Stimulated activated naive CD4-positive, alpha-beta T cell (primary cell): ENCODE measurements around the gene MIA.
"Not testable (repeated sequence)": the region's sequence is repeated elsewhere in the genome, so short reads cannot be mapped to it uniquely, and the experiment has no call there.

Experiments used
- DNase-seq, 6 experiments: peaks; one replicate each; lab custom pipeline; 2025; lab: John Stamatoyannopoulos, UW

The MIA gene

GRCh38 chr19:40774916-40775631, at the start of gene MIA:
MIA (plus strand) TSS chr19:40775521; CDS start chr19:40775543, 22 bp downstream.
- DNase-seq = no peak

DNA sequence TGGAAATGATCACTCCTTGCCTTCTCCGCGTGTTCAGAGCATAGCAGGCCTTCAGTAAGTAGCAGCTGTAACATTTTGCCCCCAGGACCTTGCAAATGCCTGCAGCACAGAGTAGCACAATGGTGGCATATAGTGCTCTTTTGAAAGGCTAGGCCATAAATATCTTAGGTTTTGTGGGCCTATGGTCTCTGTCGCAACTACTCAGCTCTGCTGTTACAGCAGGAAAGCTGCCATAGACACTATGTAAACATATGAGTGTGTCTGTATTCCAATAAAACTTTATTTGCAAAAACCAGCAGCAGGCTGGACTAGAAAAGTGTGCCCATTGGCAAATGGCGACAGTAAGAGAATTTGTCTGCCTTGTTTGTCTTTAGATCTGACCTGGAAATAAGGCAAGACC, 49.0 kb upstream of the MIA start:
- DNase-seq = no peak

GRCh38 chr19:40730065-40730464, 45.3 kb upstream of the MIA start:
- DNase-seq = not testable (repeated sequence)

- not testable (repeated sequence) for DNase-seq
Observed at GRCh38 chr19:40732304-40732703, 43.0 kb upstream of the MIA start.

DNA sequence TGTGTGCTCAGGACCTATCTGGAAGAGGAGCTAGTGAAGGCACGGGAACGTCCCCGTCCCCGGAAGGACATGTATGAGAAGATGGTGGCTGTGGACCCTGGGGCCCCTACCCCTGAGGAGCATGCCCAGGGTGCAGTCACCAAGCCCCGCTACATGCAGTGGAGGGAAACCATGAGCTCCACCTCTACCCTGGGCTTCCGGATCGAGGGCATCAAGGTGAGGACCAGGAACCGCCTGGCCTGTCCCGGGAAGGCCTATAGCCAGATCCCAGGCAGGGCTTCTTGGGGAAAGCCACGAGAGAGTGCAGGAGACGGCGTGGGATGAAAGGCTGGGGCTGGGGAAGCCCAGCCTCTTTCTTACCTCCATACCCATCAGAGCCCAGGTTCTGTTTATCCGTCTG, 42.2 kb upstream of the MIA start:
- no peak for DNase-seq

DNA sequence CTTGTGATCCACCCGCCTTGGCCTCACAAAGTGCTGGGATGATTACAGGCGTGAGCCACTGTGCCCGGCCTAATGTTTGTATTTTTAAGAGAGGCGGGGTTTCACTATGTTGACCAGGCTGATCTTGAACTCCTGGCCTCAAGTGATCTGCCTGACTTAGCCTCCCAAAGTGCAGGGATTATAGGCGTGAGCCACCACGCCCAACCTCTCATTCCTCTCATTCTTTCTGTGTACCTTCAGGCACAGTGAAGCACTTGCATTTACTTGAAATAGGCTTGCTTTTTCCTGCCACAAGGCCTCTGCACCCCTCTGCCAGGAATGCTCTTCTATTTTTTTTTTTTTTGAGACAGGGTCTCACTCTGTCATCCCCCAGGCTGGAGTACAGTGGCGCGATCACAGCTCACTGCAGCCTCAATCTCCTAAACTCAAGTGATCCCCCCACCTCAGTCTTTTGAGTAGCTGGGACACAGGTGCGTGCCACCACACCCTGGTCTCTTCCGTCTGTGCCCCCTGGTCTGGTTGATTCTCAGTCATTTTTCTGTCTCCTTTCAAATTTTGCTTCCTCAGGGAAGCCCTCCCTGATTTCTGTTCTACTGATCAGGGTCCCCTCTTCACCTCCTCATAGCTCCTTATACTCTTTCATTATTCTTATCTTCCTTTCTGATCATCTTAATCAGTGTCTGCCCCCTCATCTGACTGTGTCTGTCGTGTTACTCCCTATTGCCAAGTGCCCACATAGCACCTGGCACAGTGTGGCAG, 40.1 kb upstream of the MIA start:
- no peak for DNase-seq

- DNase-seq = no peak
Observed at GRCh38 chr19:40736661-40737060, 38.7 kb upstream of the MIA start.

DNA sequence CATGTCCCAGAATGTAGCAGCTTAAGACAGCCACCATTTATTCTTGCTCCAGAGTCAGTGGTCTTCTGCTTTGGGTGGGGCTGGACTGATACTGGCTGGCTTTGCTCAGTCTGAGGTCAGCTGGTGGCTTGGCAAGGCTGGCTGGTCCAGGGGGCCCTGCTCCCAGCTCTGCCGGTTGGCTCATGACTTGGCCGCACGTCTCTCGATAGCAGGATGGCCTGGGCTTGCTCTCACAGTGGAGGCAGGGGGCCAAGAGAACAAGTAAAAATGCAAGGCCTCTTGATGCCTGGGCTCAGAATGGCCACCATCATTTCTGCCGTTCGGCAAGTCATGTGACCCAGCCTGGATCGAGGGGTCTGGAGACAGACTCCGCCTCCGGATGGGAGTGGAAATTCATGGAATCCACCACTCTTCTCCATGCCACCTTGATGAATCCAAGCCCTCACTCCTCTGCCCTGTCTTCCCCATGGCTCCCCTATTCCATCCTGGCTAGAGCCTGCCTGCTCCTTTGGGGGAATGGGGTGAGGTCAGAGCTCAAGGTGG, 38.1 kb upstream of the MIA start:
- DNase-seq = no peak

GRCh38 chr19:40739030-40739839, 36.1 kb upstream of the MIA start:
- DNase-seq = no peak

- no peak for DNase-seq
Observed at GRCh38 chr19:40739871-40740703, 35.2 kb upstream of the MIA start.

- DNase-seq = no peak
Observed at GRCh38 chr19:40740747-40741146, 34.6 kb upstream of the MIA start.

DNA sequence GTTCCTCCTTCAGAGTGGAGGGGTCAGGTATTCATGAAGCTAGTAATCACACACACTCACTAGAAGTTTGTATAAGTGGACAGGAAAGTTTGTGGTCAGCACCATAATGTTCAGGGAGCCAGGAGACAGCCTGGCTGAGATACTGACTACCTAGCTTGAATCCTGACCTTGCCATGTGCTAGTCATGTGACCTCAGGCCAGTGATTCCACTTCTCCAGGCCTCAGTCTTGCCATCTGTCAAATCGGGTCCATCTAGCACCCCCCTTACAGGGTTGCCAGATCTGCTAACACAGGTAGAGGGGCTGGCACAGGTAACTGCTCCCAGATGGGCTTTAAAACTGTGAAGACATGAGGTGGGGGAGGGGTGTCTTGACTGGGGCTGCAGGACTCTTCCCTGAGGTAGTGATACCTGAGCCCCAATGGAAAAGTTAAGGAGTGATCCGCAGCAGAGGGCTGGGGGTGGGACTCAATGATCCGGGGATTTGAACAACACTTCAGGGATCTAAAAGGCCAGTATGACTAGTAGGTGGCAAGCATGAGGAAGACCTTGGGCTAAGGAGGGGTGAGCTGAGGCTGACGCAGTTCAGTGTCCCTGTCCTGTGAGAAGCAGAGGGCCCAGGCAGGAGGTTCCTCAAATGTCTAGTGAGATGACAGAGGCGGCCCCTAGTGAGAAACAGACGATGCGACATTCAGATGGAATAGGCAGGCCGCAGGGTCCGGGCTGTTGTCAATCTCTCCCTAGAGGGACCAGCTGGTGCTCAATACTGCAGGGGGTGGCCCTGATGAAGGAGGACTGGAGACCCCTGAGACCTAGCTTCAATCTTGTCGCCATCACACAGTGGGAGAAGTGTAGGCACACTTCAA, 33.6 kb upstream of the MIA start:
- DNase-seq = no peak

DNA sequence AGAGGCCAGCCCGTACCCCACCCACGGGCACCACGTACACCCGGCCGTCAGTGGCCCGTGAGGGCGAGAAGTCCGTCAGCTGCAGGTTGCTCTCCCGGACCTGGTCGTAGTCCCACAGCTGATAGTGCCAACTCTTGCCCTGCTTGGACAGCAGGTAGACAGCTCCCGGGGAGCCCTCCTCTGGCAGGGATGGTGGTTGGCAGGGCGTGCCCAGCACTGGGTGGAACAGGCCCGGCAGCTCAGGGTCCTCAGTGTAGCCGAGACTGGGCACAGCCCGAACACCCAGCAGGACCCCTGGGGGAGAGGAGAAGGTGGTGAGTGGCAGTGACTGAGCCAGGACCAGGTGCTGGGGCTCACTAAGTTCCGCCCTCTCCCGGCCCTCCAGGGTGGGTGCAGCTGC, 32.8 kb upstream of the MIA start:
- no peak for DNase-seq

GRCh38 chr19:40742886-40743285, 32.4 kb upstream of the MIA start:
- DNase-seq = no peak

DNA sequence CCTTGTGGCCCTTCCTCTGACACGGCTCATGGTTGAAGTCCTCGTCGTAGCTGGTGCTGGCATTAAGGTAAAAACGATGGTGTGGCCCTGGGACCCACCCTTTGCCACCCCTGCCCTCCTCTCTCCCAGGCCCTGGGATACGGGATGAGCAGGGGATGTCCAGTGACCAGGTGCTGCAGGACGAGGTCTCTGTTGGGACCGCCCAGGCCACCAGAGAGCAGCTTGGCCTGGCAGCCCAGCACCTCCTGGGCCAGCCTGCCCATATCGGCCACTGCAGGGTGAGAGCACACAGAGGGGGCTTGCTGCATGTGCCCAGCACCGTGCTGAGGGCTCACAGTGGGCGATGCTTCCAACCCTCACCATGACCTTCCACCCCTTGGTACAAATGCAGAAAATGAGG, 31.4 kb upstream of the MIA start:
- DNase-seq = no peak

DNA sequence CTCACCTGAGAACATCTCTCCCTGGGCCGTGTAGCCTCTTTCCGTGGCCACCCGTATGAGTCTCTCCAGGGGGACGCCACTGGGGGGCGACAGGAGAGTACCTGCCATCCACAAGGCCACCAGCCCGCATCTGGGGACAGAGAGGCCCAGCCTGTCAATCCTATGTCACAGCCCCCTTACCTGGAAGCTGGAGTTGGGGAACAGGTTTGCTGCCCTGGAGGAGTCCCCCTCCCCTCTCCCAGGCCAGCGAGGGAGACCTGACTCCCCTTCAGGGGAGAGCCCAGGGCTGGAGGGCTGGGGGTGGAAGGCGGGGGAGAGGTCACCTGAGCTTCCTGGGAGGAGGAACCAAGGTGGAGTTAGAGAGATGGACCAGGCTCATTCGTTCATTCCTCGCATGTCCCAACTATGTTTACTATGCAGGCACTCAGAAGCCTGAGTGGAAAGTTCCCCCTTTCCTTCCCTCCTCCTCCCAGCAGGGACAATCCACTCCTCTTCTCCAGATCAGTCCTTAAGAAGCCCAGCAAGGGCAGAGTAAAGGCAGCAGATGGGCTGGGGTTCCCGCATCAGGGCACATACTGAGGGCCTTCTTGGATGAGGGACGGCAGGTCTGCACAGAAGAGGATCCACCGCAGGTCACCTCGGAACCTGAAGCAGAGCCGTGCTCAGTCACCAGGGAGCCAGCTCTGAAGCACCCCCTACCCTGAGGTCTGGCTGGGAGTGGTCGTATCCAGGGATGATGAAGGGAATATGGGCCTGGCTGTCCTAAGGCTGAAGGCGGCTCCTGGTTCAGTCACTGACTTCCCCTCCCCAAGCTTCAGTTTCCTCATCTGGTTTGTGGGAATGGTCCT, 30.5 kb upstream of the MIA start:
- no peak for DNase-seq

DNA sequence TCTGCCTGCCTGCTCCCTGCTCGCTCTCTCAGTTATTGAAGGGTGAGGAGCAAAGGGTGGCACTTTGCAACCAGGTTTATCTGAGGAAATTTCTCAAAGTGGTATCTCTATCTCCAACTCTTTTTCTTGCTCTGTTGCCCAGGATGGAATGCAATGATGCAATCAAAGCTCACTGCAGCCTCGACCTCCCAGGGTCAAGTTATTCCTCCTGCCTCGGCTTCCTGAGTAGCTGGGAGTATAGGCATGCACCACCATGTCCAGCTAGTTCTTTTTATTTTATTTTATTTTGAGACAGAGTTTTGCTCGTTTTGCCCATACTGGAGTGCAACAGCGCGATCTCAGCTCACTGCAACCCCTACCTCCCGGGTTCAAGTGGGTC, 29.9 kb upstream of the MIA start:
- DNase-seq = no peak

GRCh38 chr19:40747536-40747935, 27.8 kb upstream of the MIA start:
- DNase-seq = no peak

GRCh38 chr19:40750058-40750873, 25.1 kb upstream of the MIA start, which contains the start of gene ACTMAP:
ACTMAP (minus strand) TSS chr19:40750477; CDS start chr19:40749803, 674 bp downstream.
- peak in 5 of 6 experiments; percentile 99 to 100 (median 100) for DNase-seq
